GM19193 (cell line): ENCODE results near the gene SIK2.

Experiments
- POLR2A ChIP-seq: IDR thresholded peaks from 4 replicates; pipeline ENCODE4 v1.6.1; 2011; ENCODE audit not compliant: insufficient read depth, insufficient read length; ENCODE audit errors: extremely low read depth

SIK2 gene

GRCh38 chr11:111602865-111603610 is 789 bp downstream of the SIK2 start:
- TF ChIP-seq POLR2A: no peak

- no peak for TF ChIP-seq POLR2A
These were observed 1.4 kb downstream of the SIK2 start for GRCh38 chr11:111603611-111604130.

GRCh38 chr11:111604392-111605009 is 2.3 kb downstream of the SIK2 start:
- TF ChIP-seq POLR2A: no peak

GRCh38 chr11:111605681-111606080 is 3.4 kb downstream of the SIK2 start:
- no peak for TF ChIP-seq POLR2A

GRCh38 chr11:111606986-111607385 is 4.7 kb downstream of the SIK2 start:
- TF ChIP-seq POLR2A: no peak

- no peak for TF ChIP-seq POLR2A
These were observed 5.5 kb downstream of the SIK2 start for GRCh38 chr11:111607751-111608150.

- TF ChIP-seq POLR2A: no peak
These were observed 10.0 kb downstream of the SIK2 start for GRCh38 chr11:111612224-111612623.

- no peak for TF ChIP-seq POLR2A
These were observed 15.0 kb downstream of the SIK2 start for GRCh38 chr11:111617286-111617685.

- TF ChIP-seq POLR2A: no peak
These were observed 18.3 kb downstream of the SIK2 start for GRCh38 chr11:111620518-111620917.

GRCh38 chr11:111623527-111624030 is 21.3 kb downstream of the SIK2 start:
- TF ChIP-seq POLR2A: no peak

GRCh38 chr11:111624608-111625007 is 22.4 kb downstream of the SIK2 start:
- no peak for TF ChIP-seq POLR2A

GRCh38 chr11:111627591-111627990 is 25.3 kb downstream of the SIK2 start:
- no peak for TF ChIP-seq POLR2A

- no peak for TF ChIP-seq POLR2A
These were observed 27.2 kb downstream of the SIK2 start for GRCh38 chr11:111629499-111629898.

GRCh38 chr11:111631024-111631665 is 28.9 kb downstream of the SIK2 start:
- TF ChIP-seq POLR2A: no peak

- no peak for TF ChIP-seq POLR2A
These were observed 29.4 kb downstream of the SIK2 start for GRCh38 chr11:111631666-111632039.
